ENCODE measurements around the gene HAUS6.
"Not testable (repeated sequence)": the region's sequence is repeated elsewhere in the genome, so short reads cannot be mapped to it uniquely, and the experiment has no call there.

The HAUS6 gene, protein sequence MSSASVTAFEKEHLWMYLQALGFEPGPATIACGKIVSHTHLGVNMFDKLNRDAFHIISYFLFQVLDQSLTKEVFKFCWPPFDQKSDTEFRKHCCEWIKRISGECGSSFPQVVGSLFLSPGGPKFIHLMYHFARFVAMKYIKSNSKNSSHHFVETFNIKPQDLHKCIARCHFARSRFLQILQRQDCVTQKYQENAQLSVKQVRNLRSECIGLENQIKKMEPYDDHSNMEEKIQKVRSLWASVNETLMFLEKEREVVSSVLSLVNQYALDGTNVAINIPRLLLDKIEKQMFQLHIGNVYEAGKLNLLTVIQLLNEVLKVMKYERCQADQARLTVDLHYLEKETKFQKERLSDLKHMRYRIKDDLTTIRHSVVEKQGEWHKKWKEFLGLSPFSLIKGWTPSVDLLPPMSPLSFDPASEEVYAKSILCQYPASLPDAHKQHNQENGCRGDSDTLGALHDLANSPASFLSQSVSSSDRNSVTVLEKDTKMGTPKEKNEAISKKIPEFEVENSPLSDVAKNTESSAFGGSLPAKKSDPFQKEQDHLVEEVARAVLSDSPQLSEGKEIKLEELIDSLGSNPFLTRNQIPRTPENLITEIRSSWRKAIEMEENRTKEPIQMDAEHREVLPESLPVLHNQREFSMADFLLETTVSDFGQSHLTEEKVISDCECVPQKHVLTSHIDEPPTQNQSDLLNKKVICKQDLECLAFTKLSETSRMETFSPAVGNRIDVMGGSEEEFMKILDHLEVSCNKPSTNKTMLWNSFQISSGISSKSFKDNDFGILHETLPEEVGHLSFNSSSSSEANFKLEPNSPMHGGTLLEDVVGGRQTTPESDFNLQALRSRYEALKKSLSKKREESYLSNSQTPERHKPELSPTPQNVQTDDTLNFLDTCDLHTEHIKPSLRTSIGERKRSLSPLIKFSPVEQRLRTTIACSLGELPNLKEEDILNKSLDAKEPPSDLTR

DNA sequence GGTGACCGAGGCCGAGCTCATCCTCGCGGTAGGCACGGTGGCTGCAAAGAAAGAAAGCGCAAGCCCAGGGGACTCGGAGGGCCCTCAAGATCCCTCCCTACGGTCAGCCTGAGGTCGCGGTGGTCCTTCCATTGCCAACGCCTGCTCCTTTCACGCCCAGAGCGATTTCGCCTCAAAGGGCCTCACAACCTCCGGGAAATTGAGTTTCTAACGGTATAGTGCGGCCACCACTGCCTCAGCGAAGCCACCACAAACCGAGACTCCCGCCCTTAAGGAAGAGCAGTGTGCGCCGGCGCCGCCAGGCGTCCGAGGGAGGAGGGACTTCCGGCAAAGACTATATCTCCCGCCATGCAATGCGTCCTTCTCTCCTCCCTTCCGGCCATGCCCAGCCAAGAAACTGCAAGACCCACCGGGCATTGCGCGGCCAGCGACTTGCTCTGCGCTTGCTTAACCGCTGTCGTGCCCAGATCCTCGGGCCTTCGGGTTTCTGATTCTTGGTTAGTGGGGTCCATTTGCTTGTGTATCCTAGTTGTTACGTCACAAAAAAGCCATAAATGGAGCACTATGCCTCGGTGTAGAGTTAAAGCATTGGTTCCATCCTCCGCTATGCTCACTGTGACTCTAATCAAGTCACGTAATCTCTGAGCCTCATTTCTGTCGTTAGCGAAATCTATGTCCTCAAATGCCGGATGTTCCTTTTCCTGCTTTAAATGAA, at the start of gene HAUS6:
TSS of gene HAUS6 (minus strand) at position 274 of the 715 bp plus-strand sequence. CDS start at position 21, 253 bp downstream.
- peak; percentile 90 for DNase-seq

DNA sequence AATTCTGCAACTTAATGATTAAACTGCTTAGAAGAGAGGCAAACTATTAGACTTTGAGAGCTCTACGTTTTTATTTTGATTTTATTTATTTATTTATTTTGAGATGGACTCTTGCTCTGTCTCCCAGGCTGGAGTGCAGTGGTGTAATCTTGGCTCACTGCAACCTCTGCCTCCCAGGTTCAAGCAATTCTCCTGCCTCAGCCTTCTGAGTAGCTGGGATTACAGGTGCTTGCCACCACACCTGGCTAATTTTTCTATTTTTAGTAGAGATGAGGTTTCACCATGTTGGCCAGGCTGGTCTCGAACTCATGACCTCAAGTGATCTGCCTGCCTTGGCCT, 49.4 kb upstream of the HAUS6 start:
- not testable (repeated sequence) for DNase-seq

DNA sequence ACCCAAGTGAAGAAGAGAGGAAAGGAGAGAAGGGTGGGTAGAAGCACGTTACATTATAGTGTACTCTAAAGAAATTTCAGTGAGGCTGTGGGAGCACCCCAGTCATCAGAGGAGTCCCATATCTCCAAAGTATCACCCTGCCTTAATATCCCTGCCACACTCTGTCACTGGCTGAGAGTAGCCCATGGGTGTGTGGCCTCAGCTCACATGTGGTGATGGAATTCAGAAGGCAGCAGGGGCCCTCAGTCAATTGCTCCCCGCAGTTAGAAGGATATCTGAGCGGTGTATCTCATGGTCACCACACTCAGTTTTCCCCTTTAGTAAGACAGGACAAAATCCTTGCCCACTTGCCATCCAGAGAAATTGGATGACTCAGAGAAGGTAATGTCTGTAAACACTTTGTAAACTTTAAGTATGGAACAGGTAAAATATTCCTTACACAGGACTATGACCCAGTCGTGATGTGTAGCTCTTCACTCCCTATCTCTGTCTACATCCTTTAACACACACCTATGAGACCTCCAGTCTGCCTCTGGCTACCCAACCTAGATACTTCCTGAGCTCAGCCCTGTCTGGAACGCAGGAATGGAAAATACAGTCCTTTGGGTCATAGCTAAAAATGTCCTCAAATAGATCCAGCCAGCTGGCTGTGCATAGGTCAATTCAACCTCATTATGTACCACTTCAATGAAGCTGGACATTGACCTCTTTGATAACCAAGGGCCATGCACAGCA, 48.9 kb upstream of the HAUS6 start:
- DNase-seq: no peak

DNA sequence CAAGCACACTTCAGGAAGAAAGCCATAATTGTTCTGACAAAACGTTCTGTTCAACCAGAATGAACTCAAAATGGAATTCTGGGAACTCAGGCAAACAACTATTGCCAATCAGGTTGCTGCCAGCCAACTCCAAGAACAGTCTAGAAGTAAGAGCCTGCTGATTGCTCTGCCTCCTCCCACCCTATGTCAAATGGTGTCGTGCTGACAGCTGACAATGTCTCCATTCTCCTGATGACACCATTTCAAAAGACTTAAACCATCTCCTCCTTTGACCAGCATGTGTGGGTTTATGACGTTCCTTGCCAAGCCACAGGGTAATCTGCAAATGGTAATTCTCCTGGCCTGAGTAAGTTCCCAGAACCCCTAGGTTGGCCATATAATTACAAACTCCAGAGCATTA, 46.5 kb upstream of the HAUS6 start:
- DNase-seq: no peak

DNA sequence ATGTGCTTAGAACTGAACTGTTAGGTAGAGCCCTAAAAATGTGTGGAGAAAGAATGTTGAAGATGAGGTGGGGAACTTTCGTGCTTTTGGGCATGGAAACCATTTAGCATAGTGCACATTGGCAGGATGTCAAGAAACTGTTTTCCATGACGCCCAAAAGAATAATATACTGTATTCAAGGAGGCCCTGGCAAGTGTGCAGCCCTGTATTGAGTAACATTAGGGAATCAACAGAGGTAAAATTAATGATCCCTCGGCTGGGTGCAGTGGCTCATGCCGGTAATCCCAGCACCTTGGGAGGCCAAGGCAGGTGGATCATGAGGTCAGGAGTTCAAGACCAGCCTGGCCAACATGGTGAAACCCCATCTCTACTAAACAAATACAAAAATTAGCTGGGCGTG, 45.5 kb upstream of the HAUS6 start:
- no peak for DNase-seq

DNA sequence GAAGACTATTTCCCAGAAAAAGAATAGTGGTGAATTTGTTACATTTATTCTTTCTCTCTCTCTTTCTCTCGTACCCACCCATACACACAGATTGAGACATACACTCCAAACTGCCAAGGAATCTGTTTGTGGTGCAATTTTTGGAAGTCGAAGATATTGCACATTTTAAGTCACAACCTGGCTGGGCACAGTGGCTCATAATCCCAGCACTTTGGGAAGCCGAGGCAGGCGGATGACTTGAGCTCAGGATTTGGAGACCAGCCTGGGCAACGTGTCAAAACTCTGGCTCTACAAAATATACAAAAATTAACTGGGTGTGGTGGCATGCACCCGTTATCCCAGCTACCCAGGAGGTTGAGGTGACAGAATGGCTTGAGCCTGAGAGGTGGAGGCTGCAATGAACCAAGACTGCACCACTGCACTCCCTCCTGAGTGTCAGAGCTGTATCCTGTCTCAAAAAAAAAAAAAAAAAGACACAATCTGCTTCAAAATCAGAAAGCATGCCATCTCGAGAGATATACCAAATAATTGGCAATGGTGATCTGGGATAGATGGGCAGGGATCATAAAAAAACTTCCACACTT, 43.8 kb upstream of the HAUS6 start:
- DNase-seq: no peak

DNA sequence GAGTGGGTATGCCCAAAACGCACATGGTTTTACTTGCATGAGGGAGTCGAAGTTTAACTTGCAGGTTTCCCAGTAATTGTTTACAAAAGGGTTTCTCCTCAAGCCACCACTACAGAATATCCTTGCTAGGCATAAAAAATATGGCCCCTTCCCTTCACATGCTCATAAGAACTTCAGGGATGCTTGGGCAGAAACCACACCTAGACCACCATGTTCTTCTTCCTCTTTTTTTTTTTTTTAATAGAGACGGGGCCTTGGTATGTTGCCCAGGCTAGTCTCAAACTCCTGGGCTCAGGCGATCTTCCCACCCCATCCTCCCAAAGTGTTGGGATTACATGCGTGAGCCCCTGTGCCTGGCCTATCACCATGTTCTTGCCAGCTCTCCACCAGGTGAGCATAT, 43.2 kb upstream of the HAUS6 start:
- no peak for DNase-seq

DNA sequence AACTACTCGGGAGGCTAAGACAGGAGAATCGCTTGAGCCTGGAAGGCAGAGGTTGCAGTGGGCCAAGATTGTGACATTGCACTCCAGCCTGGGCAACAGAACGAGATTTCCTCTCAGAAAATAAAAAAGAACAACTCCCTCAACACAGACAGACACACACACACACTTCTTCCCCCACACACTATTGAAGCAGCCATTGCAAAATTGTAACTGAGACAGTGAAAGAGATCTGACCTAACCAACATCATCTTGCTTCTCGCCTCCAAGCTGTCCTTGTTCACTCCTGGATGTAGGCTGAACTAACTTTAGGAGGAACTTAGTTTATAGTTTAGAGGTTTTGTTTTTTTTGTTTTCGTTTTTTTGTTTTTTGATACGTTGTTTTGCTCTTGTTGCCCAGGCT, 37.6 kb upstream of the HAUS6 start:
- DNase-seq: no peak

DNA sequence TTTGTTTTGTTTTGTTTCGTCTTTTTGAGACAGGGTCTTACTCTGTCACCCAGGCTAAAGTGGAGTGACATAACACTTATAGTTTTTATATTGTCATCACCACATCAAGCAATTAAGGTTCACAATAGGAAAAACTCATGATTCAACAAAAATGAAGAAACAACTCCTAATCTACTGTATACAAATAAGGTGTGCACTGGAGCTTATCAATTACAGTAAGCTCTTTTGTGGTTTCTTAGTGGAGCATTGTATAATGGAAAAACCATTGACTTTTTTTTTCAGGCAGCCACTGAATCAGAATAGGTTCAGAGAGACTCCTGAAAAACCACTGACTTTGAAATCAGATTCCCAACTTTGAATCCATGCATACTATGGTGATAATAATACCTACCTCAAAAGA, 35.4 kb upstream of the HAUS6 start:
- no peak for DNase-seq

DNA sequence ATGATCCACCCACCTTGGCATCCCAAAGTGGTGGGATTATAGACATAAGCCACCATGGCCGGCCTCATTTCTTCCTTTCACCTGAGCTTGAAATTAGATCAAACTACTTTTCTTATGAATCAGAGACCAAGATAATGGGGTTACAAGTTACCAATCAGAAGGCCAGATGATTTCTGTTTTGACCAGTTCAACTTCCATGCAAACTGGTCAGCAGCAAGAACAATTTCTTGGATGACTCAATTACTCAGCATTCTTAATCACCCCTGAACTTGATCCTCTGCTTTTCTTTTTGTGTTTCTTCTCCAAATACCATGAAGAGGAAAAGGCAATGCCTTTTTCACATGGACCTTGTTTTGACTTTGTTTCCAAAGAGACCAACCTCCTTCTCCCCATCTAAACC, 34.6 kb upstream of the HAUS6 start:
- DNase-seq: no peak

DNA sequence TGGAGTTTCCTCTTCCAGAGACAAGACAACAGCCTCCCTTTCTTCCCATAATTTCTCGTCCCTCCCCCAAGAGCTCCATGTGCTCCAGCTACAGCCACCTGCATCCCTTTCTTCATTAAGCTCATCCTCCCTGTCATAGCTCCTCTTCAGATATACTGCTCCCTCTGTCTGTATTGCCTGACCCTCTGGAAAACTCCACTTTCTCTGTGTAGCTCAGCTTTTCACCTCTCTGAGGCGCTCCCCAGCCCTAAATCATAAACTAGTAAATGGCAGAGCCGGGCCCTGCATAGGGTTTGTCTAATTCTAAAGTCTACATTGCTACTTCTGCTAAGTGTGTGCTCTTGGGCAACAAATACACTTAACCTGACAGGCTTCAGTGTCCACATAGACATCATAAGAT, 33.4 kb upstream of the HAUS6 start:
- DNase-seq: no peak

DNA sequence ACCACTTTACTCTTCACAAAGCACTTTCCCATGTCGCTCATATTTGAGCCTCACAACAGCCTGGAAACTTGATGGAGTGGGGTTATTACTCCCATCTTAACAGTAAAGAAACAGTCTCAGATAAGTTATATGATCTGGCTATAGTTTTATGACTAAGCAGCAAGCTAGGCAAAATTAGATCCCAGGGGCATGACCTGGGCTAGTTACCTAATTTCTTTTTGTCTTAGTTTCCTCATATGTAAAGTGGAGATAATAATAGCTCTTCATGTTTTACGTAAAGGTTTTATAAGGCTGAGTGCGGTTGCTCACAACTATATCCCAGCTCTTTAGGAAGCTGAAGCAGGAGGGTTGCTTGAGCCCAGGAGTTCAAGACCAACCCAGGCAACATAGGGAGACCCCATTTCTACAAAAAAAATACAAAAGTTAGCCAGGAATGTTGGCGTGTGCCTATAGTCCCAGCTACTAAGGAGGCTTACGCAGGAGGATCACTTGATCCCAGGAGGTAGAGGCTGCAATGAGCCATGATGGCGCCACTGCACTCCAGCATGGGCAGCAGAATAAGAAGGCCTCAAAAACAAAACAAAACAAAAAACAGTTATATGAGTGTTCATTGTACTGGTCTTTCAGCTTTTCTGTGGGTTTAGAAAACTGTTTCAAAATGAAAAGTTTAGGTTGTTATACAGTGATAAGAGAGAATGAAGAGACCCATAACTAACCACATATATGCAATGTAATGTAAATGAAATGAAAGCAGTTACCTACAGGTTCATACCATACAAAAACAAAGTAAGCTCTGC, 31.0 kb upstream of the HAUS6 start:
- DNase-seq: no peak

DNA sequence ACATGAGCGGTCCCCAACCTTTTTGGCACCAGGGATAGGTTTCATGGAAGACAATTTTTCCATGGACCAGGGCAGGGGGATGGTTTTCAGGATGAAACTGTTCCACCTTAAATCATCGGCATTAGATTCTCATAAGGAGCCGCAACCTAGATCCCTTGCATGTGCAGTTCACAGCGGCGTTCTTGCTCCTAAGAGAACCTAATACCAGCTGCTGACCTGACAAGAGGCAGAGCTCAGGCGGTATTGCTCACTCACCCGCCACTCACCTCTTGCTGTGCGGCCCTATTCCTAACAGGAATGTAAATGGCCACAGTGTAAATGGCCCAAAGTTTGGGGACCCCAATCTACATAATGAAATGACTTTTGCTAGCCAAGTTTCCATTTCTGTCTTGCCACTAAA, 27.7 kb upstream of the HAUS6 start:
- no peak for DNase-seq

DNA sequence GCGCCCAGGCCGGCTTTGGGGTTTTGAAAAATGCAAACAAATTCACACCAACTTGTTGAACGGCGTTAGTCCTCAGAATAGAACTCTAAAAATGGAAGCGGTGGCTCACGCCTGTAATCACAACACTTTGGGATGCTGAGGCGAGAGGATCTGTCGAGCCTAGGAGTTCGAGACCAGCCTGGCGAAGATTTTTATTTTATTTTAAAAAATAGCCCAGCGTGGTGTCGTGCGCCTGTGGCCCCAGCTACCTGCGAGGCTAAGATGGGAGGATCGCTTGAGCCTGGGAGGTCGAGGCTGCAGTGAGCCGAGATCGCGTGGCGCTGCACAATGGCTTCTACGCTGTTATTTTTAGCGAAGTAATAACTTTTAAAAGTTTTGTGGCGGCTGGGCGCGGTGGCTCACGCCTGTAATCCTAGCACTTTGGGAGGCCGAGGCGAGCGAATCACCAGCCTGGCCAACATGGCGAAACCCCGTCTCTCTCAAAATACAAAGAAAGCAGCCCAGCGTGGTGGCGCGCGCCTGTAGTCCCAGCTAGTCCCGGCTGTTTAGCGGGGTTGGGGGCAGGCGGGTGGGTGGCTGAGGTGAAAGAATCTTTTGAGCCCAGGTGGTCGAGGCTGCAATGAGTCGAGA, 25.3 kb upstream of the HAUS6 start:
- DNase-seq: peak; percentile 17

DNA sequence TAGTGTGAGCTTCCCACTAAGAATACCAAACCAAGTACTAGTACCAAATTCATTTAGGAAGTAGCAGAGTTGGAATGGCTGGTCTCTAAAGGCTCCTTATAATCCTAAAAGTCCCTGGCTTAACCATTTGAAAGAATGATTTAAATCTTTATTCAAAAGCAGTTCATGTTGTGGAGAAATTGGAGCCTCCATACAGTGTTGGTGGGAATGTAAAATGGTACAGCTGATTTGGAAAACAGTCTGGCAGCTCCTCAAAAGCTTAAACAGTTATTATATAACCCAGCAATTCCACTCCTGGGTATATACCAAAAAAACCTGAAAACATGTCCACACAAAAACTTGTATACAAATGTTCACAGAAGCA, 21.7 kb upstream of the HAUS6 start:
- no peak for DNase-seq

DNA sequence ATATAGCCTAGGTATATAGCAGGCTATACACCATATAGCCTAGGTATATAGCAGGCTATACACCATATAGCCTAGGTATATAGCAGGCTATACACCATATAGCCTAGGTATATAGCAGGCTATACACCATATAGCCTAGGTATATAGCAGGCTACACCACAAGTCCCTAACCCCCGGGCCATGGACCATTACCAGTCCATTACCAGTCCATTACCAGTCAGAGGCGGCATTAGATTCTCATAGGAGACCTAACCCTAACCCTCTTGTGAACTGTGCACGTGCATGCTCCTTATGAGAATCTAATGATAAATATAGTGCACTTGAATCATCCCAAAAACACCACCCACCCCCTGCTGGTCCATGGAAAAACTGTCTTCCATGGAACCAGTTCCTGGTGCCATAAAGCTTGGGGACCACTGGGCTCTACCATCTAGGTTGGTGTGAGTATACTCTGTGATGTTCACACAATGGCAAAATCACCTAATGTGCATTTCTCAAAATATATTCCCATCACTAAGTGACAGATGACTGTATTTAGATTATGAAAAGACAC, 19.9 kb upstream of the HAUS6 start:
- DNase-seq: no peak

DNA sequence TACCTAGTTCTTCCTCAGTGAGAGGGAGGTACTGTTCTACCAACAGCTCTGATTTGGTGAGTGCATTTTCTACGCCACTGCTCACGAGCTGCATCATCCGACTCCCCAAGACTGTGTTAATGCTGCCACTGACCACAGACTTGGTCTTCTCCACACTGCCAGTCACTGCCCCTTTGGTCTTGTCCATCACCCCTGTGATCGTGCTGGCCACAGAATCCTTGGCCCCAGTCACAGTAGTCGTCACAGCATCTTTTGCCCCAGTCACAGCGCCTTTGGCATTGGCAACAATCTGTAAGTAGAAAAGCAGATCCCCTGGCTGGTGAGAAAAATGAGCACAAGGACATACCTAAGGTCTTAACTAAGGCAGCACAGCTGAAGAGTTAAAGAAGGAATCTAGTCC, 18.2 kb upstream of the HAUS6 start:
- DNase-seq: no peak

DNA sequence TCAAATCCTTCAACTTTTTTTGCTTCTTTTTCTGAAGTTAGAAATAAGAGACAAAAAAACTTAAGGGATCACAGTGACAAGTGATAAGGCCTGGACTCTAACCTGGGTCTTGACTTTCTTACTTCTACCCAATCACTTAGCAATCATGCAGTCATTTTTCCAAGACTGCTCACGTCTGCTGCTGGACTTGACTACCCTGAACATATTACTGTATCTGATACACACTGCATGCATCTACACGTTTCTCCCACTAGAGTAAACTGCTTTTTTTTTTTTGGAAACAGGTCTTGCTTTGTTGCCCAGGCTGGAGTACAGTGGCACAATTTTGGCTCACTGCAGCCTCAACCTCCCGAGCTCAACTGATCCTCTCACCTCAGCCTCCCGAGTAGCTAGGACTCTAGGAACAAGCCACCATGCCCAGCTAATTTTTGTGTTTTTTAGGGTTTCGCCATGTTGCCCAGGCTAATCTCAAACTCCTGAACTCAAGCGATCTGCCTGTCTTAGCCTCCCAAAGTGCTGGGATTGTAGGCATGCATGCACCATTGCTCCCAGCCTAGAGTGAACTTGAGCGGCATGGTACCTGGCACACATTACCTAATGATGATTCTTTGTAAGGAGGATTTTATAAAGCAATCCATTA, 17.2 kb upstream of the HAUS6 start:
- DNase-seq: no peak

DNA sequence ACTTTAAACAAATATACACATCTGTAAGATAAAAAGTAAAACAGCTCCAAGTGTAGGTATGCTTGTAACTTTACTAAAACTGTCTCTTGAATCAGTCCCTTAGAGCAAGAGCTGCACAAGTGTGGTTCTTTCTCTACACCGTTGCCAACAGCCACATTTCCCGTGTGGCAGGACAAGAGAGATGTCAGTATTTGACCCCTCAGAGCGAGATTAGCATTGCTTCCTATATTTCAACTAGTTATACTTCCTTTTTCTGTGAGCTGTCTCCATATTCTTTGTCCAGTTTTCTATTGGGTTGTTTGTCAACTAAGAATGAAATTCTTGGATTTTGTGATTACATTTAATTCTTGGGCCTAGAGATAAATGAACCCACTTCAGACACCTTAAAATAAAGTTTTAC, 16.5 kb upstream of the HAUS6 start:
- no peak for DNase-seq

DNA sequence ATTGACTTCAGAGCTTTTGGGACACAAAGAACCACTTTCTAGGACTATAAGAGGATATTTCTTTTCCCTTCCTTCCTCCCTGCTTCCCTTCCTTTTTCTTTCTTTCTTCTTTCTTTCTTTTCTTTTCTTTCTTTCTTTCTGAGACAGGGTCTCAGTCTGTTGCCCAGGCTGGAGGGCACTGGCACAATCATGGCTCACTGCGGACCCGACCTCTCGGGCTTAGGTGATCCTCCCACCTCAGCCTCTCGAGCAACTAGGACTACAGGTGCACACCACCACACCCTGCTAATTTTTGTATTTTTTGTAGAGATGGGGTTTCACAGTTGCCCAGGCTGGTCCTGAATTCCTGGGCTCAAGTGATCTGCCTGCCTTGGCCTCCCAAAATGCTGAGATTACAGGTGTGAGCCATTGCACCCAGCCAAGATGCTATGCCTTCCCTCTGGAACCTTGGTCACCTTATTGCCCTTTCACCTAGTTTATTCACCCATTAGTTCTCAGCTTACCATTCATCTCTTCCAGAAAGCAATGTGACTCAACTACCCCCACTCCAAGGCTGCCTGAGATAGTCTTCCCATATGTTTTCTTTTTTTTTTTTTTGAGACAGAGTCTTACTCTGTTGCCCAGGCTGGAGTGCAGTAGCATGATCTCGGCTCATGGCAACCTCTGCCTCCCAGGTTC, 14.5 kb upstream of the HAUS6 start:
- DNase-seq: no peak

Data from NCI-H526 treated with DMSO at 0.1 percent for 48 hours (cell line).